ENCODE measurements around the gene CYTH1.

- no peak for TF ChIP-seq EZH2 (IDR thresholded peaks at IDR 0.05; ENCODE audit: borderline replicate concordance, control insufficient read depth, low read depth, low read length)
- TF ChIP-seq YY1 (IDR thresholded peaks at IDR 0.05; ENCODE audit: low read depth, low read length): no peak
- no peak for TF ChIP-seq TAF1 (IDR thresholded peaks at IDR 0.05; ENCODE audit: borderline replicate concordance, low read depth, low read length)
- TF ChIP-seq CTCF (IDR thresholded peaks at IDR 0.05 in 2 of 3, conservative IDR thresholded peaks at IDR 0.05 in 1 of 3; ENCODE audit: control insufficient read depth in 2 of 3, extremely low read depth in 1 of 3, insufficient read depth in 1 of 3, low read depth in 3 of 3, low read length in 3 of 3): no peak
- no peak for TF ChIP-seq TBL1XR1 (IDR thresholded peaks at IDR 0.05; ENCODE audit: low read depth, low read length)
Observed at GRCh38 chr17:78655251-78655940, 126.7 kb downstream of the CYTH1 start.

Measured in GM12878 (cell line).